HG03060 (cell line): ENCODE results near the gene GPATCH2.
"Not testable (repeated sequence)": the region's sequence is repeated elsewhere in the genome, so short reads cannot be mapped to it uniquely, and the experiment has no call there.

ENCODE experiments used
- ATAC-seq: cut with Tn5 transposase; IDR thresholded peaks from one replicate; pipeline ENCODE4 v1.9.1; 2021; ENCODE audit warnings: low read depth, moderate number of reproducible peaks; ENCODE audit not compliant: unreplicated experiment

The GPATCH2 gene

DNA sequence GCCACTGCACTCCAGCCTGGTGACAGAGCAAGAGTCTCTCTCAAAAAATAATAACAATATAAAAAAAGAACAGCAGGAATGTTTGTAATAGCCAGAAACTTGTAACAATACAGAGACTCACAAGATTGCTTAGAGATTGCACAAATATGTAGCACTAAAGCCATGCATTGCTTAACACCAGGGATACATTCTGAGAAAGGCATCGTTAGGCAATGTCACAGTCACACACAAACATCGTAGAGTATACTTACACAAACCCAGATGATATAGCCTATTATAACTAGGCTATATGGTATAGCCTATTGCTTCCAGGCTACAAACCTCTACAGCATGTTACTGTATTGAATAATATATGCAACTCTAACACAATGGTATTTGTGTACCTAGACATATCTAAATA, 45.3 kb downstream of the GPATCH2 start:
- no peak for ATAC-seq

DNA sequence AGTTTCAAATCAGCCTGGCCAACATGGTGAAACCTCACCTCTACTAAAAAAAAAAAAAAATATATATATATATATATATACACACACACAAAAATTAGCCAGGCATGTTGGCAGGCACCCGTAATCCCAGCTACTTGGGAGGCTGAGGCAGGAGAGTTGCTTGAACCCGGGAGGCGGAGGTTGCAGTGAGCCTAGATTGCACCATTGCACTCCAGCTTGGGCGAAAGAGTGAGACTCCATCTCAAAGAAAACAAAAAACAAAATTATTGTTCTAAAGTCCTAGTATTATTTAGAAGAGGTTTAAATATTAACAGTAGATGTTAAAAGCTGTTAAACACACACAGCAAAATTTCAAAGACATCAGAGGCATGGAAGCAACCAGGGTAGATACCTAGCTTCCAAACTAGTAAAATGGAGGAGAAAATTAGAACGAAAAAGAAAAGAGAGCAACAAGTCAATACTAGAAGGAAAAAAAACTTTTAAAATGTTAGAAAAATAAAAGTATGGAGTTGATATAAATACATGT, 46.5 kb downstream of the GPATCH2 start:
- ATAC-seq, result not testable (repeated sequence)

GRCh38 chr1:217577336-217577735, 53.6 kb downstream of the GPATCH2 start:
- no peak for ATAC-seq

DNA sequence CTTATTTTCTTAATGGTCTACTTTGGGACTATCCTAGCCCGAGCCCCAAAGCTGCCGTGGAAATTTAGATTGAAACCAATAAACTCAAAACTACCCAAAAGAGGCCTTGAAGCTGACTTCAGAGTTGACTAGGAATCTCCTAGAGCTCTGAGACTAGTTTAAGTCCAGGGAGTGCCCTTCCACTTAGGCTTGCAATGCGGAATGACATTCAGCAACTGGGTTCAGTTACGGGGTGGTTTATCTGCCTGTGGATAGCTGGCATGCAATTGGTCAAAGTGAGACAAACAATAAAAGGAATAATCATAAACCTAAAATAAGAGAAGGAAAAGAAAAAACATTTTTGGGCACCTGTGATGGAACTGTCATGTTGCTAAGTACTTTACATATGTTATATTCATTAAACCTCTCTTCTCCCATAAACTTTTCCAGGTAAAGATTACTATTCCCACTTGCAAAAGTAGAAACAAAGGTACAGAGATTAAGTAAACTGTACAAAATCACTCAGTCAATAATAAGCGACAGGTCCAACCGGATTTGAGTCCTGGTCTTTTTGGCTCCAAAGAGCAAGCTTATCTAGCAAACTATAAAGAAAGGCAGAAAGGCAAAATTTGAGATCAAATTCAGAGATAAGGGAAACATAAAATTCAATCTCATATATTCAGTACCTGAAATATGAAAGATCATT, 56.5 kb downstream of the GPATCH2 start:
- ATAC-seq, result no peak

DNA sequence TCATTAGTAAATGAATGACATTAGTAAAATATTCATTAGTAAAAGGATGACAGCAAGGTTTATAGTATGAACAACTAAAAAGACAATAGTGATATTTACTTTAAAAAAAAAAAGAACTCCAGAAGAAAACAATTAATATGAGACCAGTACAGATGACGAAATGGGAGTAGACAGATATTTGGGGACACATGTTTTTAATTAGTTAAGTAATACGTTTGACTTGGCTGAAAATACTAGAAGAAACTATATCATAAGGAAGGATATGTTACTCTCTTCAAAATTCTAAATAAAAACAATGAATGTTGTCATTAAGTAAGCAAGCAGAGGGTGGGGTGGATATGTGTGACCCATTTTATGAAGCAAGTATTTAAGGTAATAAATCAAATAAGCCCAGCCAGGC, 61.9 kb downstream of the GPATCH2 start:
- ATAC-seq, result no peak

GRCh38 chr1:217568200-217568599, 62.7 kb downstream of the GPATCH2 start:
- no peak for ATAC-seq

- ATAC-seq, result no peak
Observed at GRCh38 chr1:217564833-217565232, 66.1 kb downstream of the GPATCH2 start.

GRCh38 chr1:217564207-217564606, 66.7 kb downstream of the GPATCH2 start:
- no peak for ATAC-seq

GRCh38 chr1:217563179-217563578, 67.7 kb downstream of the GPATCH2 start:
- no peak for ATAC-seq

DNA sequence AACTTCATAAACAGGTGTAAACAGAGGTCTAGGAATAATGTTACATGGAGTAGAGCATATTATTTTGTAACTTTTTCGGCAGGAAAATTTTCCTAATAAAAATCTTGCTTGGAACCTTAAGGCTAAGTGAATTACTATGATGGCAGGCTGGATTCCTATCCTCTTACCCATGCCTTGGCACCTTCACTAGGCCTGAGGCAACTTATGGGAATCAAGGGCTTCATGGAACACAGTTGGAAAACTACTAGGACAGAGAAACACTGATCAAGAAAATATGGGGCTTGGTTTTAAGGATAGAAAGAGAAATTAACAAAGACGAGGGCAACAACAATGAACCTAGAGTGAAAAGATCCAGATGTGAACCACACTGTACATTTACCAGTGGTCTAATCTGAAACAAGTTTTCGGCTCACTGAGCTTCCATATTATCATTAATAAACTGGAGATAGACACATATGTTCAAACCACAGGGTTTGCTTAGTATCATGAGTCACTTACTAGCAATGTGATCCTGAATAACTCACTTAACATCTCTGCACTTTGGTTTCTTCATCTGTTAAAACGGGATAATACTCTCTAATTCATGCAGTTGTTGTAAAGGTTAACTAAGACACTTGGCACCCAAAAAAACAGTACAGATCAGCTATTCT, 68.5 kb downstream of the GPATCH2 start:
- no peak for ATAC-seq

- ATAC-seq, result no peak
Observed at GRCh38 chr1:217561446-217561845, 69.4 kb downstream of the GPATCH2 start.

DNA sequence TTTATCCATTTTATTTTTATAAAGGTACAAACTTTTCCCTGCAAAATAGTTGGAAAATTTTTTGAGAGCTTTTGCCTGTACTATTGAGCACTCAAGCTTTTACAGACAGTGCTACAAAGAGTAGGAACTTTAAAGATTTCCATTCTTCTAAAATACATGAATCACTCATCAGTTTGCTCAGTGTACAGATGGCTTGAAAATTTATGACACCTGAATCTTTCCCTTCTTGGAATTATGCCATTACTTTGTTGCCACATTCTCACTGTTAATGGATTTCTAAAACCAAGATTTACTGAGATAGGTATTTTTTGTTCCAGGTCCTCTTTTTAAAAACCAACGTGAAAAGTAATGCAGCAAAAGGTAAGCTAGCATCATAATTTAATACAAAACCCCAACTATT, 76.0 kb downstream of the GPATCH2 start:
- ATAC-seq, result no peak

DNA sequence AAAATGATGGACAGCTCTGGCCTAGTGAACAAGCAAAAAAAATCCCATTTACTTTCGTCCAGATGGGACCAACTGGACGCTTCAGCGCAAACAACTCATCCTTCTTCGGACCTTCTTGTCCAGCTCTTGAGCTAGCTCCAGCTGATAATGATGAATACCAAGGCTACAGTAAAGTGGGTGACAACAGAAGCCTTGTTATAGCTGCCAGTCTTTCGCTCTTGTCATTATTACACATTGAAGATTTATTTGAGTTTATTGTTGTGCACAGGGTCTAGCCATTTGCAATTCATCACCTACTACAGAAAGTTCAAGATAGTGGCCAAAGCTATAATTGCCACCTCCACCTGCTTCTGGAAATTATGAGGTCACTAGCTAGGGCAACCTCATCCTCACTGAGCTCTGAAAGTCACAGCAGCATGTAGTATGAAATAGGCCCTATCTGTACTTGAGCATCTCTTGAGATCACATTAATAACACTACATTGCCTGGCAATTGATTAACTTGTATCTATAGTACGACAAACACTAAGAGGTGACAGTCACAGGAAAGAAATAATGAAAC, 76.9 kb downstream of the GPATCH2 start:
- ATAC-seq, result no peak

DNA sequence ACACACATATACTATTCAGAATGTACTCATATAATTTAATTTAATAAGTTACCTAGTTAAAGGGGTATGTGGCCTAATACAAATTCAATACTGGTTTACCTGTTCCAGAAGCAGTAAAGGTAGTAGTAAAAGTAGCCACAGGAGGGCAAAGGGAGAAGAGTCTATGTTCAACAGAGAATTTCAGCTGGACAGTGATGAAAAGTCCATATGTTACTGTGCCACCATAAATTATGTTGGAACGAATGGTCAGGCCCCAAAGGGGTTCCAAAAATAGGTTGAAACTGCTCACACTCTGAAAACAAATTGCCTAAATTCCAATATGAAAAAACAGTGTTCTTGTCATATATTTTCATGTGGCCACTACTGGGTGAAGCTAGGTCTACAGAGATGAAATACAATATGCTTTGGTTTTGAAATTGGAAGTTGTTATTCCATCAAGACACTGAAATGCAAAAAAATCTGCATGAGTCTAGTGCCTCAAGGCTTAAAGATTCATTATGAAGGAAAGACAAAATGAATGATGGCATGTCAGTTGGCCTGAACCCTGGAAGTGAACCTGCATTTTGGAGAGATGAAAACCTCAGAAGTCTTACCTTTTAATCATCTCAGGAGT, 78.4 kb downstream of the GPATCH2 start:
- no peak for ATAC-seq

GRCh38 chr1:217542837-217543236, 88.1 kb downstream of the GPATCH2 start:
- peak; percentile 65 for ATAC-seq

DNA sequence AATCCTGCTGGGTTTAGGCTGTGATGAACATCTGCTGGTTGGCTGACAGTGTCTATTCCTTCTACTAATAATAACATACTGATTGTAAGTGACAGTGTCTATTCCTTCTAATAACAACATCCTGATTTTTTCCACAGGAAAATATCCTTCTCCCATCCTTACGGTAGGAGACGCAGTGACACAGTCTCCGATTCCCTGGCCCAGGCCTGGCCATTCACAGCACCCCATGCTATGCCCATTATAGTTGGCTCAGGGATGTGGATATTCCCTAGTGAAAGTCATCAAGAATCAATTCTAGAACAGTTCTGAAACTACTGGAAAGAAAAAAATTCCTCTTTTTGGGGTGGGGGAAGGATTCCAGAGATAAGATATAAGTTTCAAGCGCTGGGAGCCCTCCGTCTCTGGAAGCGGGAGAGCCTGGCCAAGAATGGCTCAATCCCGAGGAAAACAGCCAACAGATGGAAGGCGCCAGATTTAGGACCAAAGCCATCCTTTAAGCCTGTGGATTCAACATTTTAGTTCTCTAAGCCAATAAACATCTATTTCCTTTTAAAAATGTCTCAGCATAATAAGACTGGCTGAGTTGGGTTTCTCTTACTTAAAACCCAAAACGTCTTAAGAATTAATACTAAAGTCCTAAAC, 88.6 kb downstream of the GPATCH2 start:
- ATAC-seq, result no peak

DNA sequence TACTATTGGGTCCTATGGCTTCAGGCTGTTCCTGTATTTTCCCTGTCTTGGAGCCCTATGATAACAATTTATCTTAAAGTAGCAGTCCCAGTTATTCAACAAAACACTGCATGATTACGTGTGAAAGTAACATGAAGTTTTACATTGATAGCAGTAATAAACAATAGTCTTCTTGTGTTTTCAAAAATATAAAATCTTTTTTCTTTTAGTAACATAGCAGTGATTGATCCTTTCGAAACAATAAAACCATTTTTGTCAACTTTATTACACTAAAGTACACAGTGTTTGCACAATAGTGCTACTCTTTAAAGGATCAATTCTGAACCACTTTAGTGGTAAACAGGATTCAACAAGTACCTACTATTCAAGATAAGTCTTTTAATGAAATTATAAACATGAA, 90.6 kb downstream of the GPATCH2 start:
- no peak for ATAC-seq

DNA sequence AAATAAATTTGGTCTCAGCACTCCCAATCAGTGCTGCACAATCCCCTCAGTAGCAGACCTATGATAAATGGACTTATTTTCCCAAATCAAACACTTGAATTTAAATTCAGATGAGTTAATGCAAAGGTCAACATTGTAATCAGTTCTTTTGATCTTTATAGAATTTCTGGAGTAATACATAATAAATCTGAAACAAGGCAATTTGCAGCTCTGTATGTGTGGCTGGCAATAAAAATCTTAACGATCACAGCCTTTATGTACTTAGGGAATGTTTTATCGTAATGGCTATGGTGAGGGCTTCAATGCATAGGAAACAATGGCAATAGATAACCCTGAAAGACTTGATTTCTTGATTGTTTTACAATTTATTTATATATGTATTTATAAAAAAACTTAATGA, 91.4 kb downstream of the GPATCH2 start:
- ATAC-seq, result no peak

GRCh38 chr1:217535601-217536377, 95.1 kb downstream of the GPATCH2 start:
- ATAC-seq, result no peak

DNA sequence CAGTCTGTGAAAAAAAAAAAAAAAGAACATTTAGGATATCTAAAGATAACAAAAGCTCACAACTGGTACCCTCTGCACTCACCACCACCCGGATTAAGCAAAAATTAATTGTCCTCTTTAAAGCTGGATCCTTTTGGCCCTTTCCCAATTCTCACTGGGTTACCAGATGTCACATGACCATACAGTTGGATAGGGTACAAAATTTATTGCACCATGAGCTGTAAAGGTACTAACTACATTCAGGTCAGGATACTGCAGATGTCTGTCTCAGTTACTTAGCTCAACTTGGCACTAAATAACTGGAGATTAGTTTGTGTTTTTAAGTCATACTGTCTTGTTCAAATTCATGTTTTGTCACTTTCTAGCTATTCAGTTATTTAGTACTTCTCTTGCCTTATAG, 96.3 kb downstream of the GPATCH2 start:
- ATAC-seq, result no peak
